ENCODE data around the gene FCRLB. TPM values are rescaled to one million over a fixed set of nuclear protein-coding genes. Genes with fewer than 3 reads are reported as not detected.

Gene FCRLB, protein sequence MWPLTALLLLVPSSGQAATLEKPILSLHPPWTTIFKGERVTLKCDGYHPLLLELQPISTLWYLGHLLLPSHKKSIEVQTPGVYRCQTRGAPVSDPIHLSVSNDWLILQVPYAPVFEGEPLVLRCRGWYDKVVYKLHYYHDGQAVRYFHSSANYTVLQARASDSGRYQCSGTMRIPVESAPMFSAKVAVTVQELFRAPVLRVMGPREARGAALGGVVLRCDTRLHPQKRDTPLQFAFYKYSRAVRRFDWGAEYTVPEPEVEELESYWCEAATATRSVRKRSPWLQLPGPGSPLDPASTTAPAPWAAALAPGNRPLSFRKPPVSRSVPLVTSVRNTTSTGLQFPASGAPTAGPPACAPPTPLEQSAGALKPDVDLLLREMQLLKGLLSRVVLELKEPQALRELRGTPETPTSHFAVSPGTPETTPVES
- total RNA-seq = 0.69 and 1.6 TPM in 2 replicates

GRCh38 chr1:161720956-161721737 lies at the start of gene FCRLB:
FCRLB (plus strand) TSS chr1:161721544; CDS start chr1:161722673, 1,129 bp downstream.

GRCh38 chr1:161706482-161707347 lies 14.6 kb upstream of the FCRLB start, which contains the start of gene FCRLA:
FCRLA (plus strand) TSS chr1:161707229; CDS start chr1:161707265, 36 bp downstream.

GRCh38 chr1:161749509-161750407 lies 28.4 kb downstream of the FCRLB start, which contains the start of gene DUSP12:
DUSP12 (plus strand) TSS chr1:161749786; CDS start chr1:161749802, 16 bp downstream.

GRCh38 chr1:161766102-161766981 lies 45.0 kb downstream of the FCRLB start, which contains the start of gene ATF6:
ATF6 (plus strand) TSS chr1:161766320; CDS start chr1:161766361, 41 bp downstream.

Other genes starting within 250 kb of the FCRLB start
- gene FCGR2A, start 216.1 kb upstream of the FCRLB start, total RNA-seq = 2.5 and 3.0 TPM in 2 replicates
- gene HSPA6, start 197.0 kb upstream of the FCRLB start, total RNA-seq = 4.4 and 8.4 TPM in 2 replicates
- gene FCGR3A, start 171.7 kb upstream of the FCRLB start, total RNA-seq = not detected in 2 replicates
- gene FCGR3B, start 90.4 kb upstream of the FCRLB start, total RNA-seq = not detected in 2 replicates
- not detected in 2 replicates for gene FCGR2B, start 58.4 kb upstream of the FCRLB start, total RNA-seq
- 0.32 and 0.86 TPM in 2 replicates for gene FCRLA, start 14.3 kb upstream of the FCRLB start, total RNA-seq
- 28.5 and 31.2 TPM in 2 replicates for gene DUSP12, start 28.2 kb downstream of the FCRLB start, total RNA-seq
- 11.2 and 12.9 TPM in 2 replicates for gene ATF6, start 44.8 kb downstream of the FCRLB start, total RNA-seq

All from bronchial smooth muscle cell (primary cell).